ENCODE results near the gene ZNF497.

DNA sequence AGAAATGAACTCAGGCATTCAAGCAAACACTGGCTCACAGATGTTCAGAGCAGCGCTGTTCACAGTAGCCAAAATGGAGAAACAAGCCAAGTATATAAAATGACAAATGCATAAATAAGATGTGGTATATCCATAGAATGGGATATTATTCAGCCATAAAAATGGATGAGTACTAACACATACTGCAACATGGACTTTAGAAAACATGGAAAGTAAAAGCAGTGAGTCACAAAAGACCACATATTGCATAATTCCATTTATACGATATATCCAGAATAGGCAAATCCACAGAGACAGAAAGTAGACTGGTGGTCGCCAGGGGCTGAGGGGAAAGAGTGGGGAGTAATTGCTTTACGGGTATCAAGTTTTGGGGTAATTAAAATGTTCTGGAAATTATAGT lies 11.6 kb upstream of the ZNF497 start:
- TF ChIP-seq, protein P1, sequence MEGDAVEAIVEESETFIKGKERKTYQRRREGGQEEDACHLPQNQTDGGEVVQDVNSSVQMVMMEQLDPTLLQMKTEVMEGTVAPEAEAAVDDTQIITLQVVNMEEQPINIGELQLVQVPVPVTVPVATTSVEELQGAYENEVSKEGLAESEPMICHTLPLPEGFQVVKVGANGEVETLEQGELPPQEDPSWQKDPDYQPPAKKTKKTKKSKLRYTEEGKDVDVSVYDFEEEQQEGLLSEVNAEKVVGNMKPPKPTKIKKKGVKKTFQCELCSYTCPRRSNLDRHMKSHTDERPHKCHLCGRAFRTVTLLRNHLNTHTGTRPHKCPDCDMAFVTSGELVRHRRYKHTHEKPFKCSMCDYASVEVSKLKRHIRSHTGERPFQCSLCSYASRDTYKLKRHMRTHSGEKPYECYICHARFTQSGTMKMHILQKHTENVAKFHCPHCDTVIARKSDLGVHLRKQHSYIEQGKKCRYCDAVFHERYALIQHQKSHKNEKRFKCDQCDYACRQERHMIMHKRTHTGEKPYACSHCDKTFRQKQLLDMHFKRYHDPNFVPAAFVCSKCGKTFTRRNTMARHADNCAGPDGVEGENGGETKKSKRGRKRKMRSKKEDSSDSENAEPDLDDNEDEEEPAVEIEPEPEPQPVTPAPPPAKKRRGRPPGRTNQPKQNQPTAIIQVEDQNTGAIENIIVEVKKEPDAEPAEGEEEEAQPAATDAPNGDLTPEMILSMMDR (IDR thresholded peaks at IDR 0.05): no peak
- no peak for TF ChIP-seq POLR2A (IDR thresholded peaks at IDR 0.05)

Measured in upper lobe of left lung (tissue), 4 donors.